ENCODE results near the gene SCGB1D4.
A peak's percentile ranks its signal among the peaks of the same experiment; 100 is the strongest.
"Not testable (repeated sequence)": the region's sequence is repeated elsewhere in the genome, so short reads cannot be mapped to it uniquely, and the experiment has no call there.

SCGB1D4 gene

DNA sequence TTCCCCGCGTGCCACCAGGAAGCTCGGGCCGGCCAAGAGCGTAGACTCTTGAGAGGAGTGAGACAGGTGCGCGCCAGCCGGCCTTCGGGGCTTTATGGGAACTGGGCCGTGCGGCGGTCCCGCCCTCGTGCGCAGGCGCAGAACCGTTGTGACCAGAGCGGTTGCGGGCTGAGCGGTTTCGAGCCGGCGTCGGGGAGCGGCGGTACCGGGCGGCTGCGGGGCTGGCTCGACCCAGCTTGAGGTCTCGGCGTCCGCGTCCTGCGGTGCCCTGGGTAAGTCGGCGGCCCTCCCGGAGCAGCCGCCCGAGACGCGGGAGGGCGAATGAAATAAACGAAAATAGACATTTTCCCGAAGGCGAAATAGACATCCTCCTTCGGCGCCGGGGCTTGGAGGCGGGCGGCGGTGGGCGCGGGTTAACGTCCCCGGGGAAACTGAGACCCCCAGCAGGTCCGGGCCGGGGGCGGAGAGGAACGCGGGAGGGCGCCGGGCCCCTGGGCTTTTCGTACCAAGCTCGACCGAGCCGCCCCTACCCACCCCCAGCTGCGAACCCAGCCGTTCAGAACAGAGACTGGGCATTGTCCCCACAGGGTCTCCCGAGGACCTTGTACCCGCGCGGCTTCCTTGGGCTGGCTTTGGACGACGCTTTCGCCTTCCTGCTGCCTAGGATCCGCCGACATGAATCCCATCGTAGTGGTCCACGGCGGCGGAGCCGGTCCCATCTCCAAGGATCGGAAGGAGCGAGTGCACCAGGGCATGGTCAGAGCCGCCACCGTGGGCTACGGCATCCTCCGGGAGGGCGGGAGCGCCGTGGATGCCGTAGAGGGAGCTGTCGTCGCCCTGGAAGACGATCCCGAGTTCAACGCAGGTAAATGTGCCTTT is 38.7 kb upstream of the SCGB1D4 start, which contains the start of gene ASRGL1:
Gene ASRGL1 (plus strand): TSS at position 146 of the 879 bp plus-strand sequence. CDS start 530 bp downstream, at position 676.
- TF ChIP-seq CTCF (IDR thresholded peaks at IDR 0.05; ENCODE audit: low read length, missing control alignments) = no peak
- peak within 1 kb of the TSS; percentile 59 for H3K4me3 ChIP-seq (replicated peaks; ENCODE audit: low read depth, low read length)
- DNase-seq (ENCODE audit: low read depth) = peak; percentile 54

- DNase-seq (ENCODE audit: low read depth) = not testable (repeated sequence)
- H3K4me3 ChIP-seq (replicated peaks; ENCODE audit: low read depth, low read length) = peak overlapping the region; percentile 59
Measured at GRCh38 chr11:62336949-62337302, 38.1 kb upstream of the SCGB1D4 start.

DNA sequence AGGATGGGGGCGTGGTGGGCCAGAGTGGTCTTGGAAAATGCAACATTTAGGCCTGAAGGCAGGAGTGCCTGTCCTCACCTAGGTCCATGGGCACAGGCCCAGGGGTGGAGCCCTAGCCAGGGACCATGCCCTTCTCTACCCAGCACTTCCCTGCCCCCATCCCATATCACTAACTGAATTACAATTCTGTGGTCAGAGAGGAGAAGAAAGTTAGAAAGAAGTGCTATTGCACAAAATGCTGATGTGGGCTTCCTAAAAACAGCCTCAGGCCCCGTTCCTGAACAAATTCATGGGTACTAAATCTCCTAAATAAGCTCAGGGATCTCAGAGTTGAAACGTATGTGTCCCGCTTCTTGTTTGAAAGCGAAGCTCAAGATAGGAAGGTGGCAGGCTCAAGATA is 34.9 kb upstream of the SCGB1D4 start:
- H3K4me3 ChIP-seq (replicated peaks; ENCODE audit: low read depth, low read length) = no peak overlapping the region
- TF ChIP-seq CTCF (IDR thresholded peaks at IDR 0.05; ENCODE audit: low read length, missing control alignments) = no peak
- no peak for DNase-seq (ENCODE audit: low read depth)

DNA sequence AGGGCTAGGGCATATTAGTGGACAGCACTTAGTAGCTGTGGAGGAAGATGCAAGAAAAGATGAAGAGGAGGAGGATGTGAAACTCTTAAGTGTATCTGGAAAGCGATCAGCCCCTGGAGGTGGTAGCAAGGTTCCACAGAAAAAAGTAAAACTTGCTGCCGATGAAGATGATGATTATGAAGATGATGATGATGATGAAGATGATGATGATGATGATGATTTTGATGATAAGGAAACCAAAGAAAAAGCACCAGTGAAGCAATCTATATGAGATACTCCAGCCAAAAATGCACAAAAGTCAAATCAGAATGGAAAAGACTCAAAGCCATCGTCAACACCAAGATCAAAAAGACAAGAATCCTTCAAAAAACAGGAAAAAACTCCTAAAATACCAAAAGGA is 32.4 kb upstream of the SCGB1D4 start:
- not testable (repeated sequence) for H3K4me3 ChIP-seq (replicated peaks; ENCODE audit: low read depth, low read length); DNase-seq (ENCODE audit: low read depth)

DNA sequence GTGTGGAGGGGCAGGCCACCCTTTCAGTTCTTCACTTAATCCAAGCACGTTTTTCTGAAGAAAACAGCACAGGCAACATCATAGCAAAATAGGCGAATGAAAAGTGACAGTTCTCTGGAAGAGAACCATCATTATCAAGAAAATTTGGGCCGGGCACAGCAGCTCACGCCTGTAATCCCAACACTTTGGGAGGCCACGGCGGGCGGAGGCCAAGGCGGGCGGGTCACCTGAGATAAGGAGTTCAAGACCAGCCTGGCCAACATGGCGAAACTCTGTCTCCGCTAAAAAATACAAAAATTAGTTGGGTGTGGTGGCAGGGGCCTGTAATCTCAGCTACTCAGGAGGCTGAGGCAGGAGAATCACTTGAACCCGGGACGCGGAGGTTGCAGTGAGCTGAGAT is 28.7 kb upstream of the SCGB1D4 start:
- H3K4me3 ChIP-seq (replicated peaks; ENCODE audit: low read depth, low read length); DNase-seq (ENCODE audit: low read depth): not testable (repeated sequence)

DNA sequence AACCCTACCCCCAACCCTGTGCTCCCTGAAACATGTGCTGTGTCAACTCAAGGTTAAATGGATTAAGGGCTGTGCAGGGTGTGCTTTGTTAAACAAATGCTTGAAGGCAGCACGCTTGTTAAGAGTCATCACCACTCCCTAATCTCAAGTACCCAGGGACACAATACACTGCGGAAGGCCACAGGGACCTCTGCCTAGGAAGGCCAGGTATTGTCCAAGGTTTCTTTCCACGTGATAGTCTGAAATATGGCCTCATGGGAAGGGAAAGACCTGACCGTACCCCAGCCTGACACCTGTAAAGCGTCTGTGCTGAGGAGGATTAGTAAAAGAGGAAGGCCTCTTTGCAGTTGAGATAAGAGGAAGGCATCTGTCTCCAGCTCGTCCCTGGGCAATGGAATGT is 27.8 kb upstream of the SCGB1D4 start:
- H3K4me3 ChIP-seq (replicated peaks; ENCODE audit: low read depth, low read length) = not testable (repeated sequence)

DNA sequence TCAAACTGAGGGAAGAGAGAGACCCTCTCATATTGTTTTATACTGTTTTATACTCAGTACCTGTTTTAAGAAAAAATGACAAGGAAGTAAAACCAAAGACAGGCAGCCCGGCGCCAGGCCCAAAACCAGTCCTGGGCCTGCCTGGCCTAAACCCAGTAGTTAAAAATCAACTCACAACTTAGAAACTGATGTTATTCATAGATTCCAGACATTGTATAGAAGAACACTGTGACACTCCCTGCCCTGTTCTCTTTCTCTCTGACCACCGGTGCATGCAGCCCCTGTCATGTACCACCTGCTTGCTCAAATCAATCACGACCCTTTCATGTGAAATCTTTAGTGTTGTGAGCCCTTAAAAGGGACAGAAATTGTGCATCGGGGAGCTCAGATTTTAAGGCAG is 26.9 kb upstream of the SCGB1D4 start:
- not testable (repeated sequence) for H3K4me3 ChIP-seq (replicated peaks; ENCODE audit: low read depth, low read length); DNase-seq (ENCODE audit: low read depth)

More for the DNA sequence above, 27.8 kb upstream of the SCGB1D4 start:
- not testable (repeated sequence) for DNase-seq (ENCODE audit: low read depth)

DNA sequence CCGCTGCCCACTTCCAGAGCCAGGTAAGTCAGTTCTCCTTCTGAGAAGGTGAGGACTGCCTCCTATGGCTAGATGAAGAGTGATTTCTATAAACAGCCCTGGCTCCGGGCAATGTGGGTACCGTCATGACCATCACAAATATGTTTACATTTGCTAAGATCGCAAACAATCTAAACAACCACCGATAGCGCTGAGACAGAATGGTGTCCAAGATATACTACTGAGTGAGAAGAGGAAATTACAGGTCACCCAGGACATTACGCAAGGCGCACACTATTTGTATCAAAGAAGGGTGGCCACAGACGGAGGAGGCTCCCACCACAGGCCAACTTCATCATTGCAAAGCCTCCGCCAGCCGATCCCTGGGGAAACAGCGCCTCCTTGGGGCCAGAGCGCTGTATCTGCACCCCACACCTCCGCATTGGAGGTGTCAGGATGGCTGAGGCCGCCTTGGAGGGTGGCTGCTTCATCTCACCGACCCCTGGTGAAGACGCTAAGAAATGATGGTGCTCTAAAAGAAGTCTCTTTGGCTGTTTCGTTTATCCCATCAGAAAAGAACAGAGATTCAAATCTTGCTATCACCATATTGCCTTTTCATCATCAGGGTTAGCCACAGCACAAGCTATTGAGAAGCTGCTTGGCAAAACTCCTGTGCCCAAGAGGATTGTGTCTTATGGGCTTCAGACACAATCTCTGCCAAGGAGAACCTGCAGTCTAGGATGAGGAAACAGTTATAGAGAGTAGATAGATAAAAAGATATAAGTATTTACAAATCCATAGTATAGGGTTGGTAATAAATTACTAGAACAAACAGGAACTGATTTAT is 26.1 kb upstream of the SCGB1D4 start:
- H3K4me3 ChIP-seq (replicated peaks; ENCODE audit: low read depth, low read length) = no peak overlapping the region
- peak; percentile 58 for DNase-seq (ENCODE audit: low read depth)
- peak; percentile 77 for TF ChIP-seq CTCF (IDR thresholded peaks at IDR 0.05; ENCODE audit: low read length, missing control alignments)

- no peak overlapping the region for H3K4me3 ChIP-seq (replicated peaks; ENCODE audit: low read depth, low read length)
- no peak for DNase-seq (ENCODE audit: low read depth)
- no peak for TF ChIP-seq CTCF (IDR thresholded peaks at IDR 0.05; ENCODE audit: low read length, missing control alignments)
Measured at GRCh38 chr11:62322524-62322923, 23.6 kb upstream of the SCGB1D4 start.
